Suppressor macrophage treated with lipopolysaccharide for 1 hour (primary cell): ENCODE results near the gene PRMT6.

ENCODE experiments used
- DNase-seq, 3 donors: peaks; one replicate each; pipeline ENCODE4 v3.0.0-alpha.2; 2020 to 2022

The PRMT6 gene

GRCh38 chr1:107095647-107096046, 39.2 kb downstream of the PRMT6 start:
- no peak for DNase-seq

GRCh38 chr1:107096690-107097089, 40.2 kb downstream of the PRMT6 start:
- DNase-seq = no peak

- no peak for DNase-seq
These were observed 42.5 kb downstream of the PRMT6 start for GRCh38 chr1:107098961-107099360.

- DNase-seq = no peak
These were observed 44.0 kb downstream of the PRMT6 start for GRCh38 chr1:107100331-107100984.

- DNase-seq = no peak
These were observed 49.4 kb downstream of the PRMT6 start for GRCh38 chr1:107105914-107106313.
